ENCODE data around the gene GNPDA1. TPM values are rescaled to one million over a fixed set of nuclear protein-coding genes. Genes with fewer than 3 reads are reported as not detected.

GNPDA1 gene
- total and polyA plus RNA-seq, 9 of the 15 experiments (the other 6 are each of a cell fraction or from before 2014, with no cell fraction given): 14.1 to 145 (median 52.2) TPM

GRCh38 chr5:142008813-142009212, 4.0 kb downstream of the GNPDA1 start (continued):
- TF ChIP-seq SRSF7 (optimal IDR thresholded peaks at IDR 0.05; ENCODE audit: low read depth, low read length): no peak
- peak; percentile 51 for TF ChIP-seq CBFA2T2 (conservative IDR thresholded peaks at IDR 0.05)
- TF ChIP-seq POLR2AphosphoS5 (IDR thresholded peaks at IDR 0.05; ENCODE audit: control insufficient read depth, insufficient read depth, low read depth, low read length): no peak

GRCh38 chr5:142007237-142007544, 5.6 kb downstream of the GNPDA1 start:
- H3K9ac ChIP-seq (ENCODE audit: insufficient read depth in 1 of 2, low read depth in 2 of 2, low read length in 2 of 2): no peak overlapping the region
- intact Hi-C loops (cut with micrococcal nuclease): no loop called here
- no peak overlapping the region for H3K4me3 ChIP-seq
- peaks cover 67% of the 10 kb centered on the region for H3K36me3 ChIP-seq (ENCODE audit: control insufficient read depth, insufficient read depth, low read length)
- no peak for FAIRE-seq
- POLR2A ChIA-PET: no interaction called here
- H3K79me2 ChIP-seq (ENCODE audit: control insufficient read depth, insufficient read depth, low read length): peaks cover 4% of the 10 kb centered on the region; the same call in 2 of the 3 replicates
- H3K4me2 ChIP-seq (ENCODE audit: insufficient read depth, low read length): no peak overlapping the region
- no TSS peak for BruUV-seq (replicated peaks)
- no peaks in the 10 kb centered on the region for H4K20me1 ChIP-seq (replicated peaks; ENCODE audit: control insufficient read depth, insufficient read depth, low read length)
- ATAC-seq: no peak
- H3K27ac ChIP-seq (ENCODE audit: extremely low read depth, low read depth, low read length): no peak overlapping the region
- H3K9me3 ChIP-seq (replicated peaks; ENCODE audit: control insufficient read depth, insufficient read depth, low read depth, low read length): peaks cover 4% of the 10 kb centered on the region
- no peak for DNase-seq (ENCODE audit: extremely low read depth in 1 of 4, low spot score in 3 of 4)
- CTCF ChIA-PET (ENCODE audit: low intra/inter-chr PET ratio): interaction anchor here (1.1 kb wide), 1 partner anchor 137 kb away, joined by 4 read pairs; no protein-coding TSS in a partner anchor
- WGBS (ENCODE audit: insufficient coverage, low coverage, missing lambda C conversion rate): 100% methylated on average over 1 of the region's 1 CpG
- in situ Hi-C loops (cut with MboI): loop anchor here (5.0 kb wide), 1 partner anchor 135 kb away; no protein-coding TSS in a partner anchor
- no peaks in the 10 kb centered on the region for H3K9me1 ChIP-seq (ENCODE audit: control insufficient read depth, insufficient read depth, low read length)
- no peaks in the 10 kb centered on the region for H3K27me3 ChIP-seq (ENCODE audit: control insufficient read depth in 2 of 2, insufficient read depth in 2 of 2, low read length in 2 of 2)
- H2AFZ ChIP-seq (ENCODE audit: low read depth, low read length): no peak overlapping the region
- peaks cover 16 to 17% of the 10 kb centered on the region in 2 experiments for H3K4me1 ChIP-seq (replicated peaks in 1 of 2; ENCODE audit: control insufficient read depth in 2 of 2, insufficient read depth in 2 of 2, low read length in 2 of 2)
- TF ChIP-seq U2AF1 (optimal IDR thresholded peaks at IDR 0.05; ENCODE audit: low read depth, low read length) (no peak), PTBP1 (IDR thresholded peaks at IDR 0.05; ENCODE audit: low read depth, low read length) (no peak), RFX7 (CRISPR knock-in tag; IDR thresholded peaks at IDR 0.05) (no peak), PHF20 (IDR thresholded peaks at IDR 0.05; ENCODE audit: partially characterized antibody) (no peak), NCOA6 (IDR thresholded peaks at IDR 0.05) (no peak), HES1 (IDR thresholded peaks at IDR 0.05; ENCODE audit: low read depth) (no peak), ASH1L (IDR thresholded peaks at IDR 0.05; ENCODE audit: borderline replicate concordance, low read depth, partially characterized antibody) (no peak), HDAC2 (IDR thresholded peaks at IDR 0.05) (no peak), SRSF1 (IDR thresholded peaks at IDR 0.05; ENCODE audit: low read depth, low read length) (no peak), ZNF609 (CRISPR knock-in tag; IDR thresholded peaks at IDR 0.05; ENCODE audit: borderline replicate concordance) (no peak)
